ENCODE results near the gene UNC93B1.
A peak's percentile ranks its signal among the peaks of the same experiment; 100 is the strongest.

Gene UNC93B1

GRCh38 chr11:68039526-68040086, 35.7 kb upstream of the UNC93B1 start:
- DNase-seq = peak in 1 of 2 donors; percentile 36

DNA sequence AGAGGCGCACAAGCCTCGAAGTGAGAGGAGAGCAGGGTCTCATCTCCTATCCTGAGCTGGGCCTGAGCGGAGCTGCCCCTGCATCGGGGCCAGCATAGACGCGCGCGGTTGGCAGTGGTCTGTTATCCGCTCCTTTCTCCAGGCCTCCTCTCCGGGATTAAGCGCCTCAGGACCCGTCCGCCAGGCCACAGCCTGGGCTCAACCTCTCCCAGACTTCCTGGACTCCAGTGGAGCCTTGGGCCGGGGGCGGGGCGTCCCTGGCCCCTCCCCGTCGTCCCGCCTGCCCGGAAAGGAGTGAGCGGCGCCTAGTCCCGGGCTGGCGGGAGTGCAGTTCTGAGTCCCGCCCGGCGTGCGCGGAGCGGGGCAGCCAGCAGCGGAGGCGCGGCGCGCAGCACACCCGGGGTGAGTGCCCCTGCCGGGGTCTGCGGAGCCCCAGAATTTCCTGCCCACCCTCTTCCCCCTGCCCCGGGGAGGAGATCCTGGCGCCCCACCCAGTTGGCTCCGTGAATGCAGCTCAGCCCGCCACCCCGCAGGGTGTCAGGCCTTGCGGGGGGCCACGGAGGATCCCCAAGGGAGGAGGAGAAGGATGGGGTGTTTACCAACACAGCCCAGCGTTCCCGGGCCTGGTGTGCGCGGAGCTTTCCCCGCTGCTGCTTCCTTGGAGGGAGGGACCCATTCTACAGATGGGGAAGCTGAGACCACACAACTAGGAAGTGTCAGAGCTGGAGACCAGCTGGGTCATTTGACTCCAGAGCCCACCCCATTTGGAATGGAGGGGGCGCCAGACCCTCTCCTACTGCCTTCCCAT, 35.0 kb upstream of the UNC93B1 start, which contains the start of gene TCIRG1:
Gene TCIRG1, plus strand, starts transcription at position 308 of the 808 bp plus-strand sequence. CDS start 2,247 bp downstream, outside the sequence.
- DNase-seq = peak; percentile 91 to 94

- no peak for DNase-seq
These were observed 34.4 kb upstream of the UNC93B1 start for GRCh38 chr11:68038226-68038717.

GRCh38 chr11:68037411-68038225, 33.7 kb upstream of the UNC93B1 start:
- peak in 1 of 2 donors; percentile 27 for DNase-seq

- DNase-seq = peak; percentile 94 to 98
These were observed 32.9 kb upstream of the UNC93B1 start for GRCh38 chr11:68036717-68037239.

DNA sequence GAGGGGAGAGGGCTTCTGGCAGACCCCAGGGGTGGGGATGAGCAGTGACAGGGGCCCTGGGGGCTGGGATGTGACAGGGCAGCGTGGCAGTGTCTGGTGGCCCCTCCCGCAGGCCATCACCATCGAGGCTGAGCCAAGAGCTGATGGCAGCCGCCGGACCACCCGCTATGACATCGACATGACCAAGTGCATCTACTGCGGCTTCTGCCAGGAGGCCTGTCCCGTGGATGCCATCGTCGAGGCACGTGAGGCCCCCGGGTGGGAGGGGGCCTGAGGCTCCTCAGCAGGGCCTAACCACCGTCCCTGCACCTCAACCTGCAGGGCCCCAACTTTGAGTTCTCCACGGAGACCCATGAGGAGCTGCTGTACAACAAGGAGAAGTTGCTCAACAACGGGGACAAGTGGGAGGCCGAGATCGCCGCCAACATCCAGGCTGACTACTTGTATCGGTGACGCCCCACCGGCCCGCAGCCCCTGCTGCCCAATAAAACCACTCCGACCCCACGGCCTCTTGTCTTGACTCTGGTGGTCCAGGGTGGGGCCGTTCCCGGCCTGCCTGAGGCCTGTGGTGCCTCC, 32.3 kb upstream of the UNC93B1 start:
- peak; percentile 81 to 93 for DNase-seq

DNA sequence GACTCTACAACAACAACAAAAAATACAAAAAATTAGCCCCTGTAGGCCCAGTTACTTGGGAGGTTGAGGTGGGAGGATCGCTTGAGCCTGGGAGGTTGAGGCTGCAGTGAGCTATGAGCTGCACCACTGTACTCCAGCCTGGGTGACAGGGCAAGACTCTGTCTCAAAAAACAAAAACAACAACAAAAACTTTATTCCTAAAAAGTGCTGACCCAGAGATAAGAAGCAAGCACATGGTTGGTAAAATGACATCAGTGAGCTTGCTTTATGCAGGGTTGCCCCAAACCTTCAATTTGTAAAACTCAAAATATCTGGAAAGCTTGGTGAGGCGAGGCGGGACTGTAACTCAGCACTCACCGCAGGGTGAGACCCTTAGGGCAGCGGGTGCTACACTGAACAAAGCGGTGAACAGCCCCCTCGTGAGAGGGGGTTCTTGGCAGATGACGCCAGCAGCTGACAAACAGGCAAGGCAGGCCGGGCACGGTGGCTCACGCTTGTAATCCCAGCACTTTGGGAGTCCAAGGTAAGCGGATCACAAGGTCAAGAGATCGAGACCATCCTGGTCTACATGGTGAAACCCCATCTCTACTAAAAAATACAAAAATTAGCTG, 31.5 kb upstream of the UNC93B1 start:
- no peak for DNase-seq

- DNase-seq = no peak
These were observed 29.8 kb upstream of the UNC93B1 start for GRCh38 chr11:68033708-68034045.

DNA sequence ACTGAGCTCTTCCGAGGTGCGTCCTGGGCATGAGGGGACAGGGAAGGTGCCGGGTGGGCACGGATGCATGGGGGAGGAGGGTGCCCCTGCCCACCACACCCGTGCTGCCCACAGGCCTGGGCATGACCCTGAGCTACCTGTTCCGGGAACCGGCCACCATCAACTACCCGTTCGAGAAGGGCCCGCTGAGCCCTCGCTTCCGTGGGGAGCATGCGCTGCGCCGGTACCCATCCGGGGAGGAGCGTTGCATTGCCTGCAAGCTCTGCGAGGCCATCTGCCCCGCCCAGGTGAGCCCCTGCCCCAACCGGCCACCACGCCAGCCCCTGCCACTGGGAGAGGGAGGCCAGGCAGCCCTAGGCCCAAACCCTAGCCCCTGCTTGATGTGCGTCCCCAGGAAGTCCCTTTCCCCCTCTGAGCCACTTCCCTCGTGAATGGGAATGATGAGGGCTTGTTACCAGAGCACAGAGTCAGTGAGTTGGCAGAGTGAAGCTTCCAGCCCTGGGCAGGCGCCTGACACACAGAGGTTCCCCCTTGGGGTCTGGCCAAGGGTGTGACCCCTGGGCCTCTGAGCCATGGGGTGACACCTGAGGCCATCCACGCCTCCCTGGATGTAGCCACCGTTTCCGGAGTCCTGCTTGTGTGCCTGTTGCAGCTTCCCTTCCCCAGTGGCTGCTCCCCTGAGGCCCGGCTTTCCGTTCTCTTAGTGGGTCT, 29.3 kb upstream of the UNC93B1 start:
- no peak for DNase-seq

- DNase-seq = no peak
These were observed 28.1 kb upstream of the UNC93B1 start for GRCh38 chr11:68032003-68032402.

DNA sequence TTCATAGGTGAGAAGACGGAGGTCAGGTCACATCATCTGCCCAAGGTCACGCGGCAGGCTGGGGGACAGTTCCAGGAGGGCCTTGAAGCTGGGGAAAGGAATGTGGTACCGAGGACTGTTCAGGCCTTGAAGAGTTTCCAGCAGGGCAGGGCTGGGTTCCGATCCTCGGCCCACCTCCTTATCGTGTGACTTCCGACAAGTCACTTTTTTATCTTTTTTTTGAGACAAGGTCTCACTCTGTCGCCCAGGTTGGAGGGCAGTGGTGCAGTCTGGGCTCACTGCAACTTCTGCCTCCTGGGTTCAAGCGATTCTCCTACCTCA, 27.2 kb upstream of the UNC93B1 start:
- peak in 1 of 2 donors; percentile 32 for DNase-seq

DNA sequence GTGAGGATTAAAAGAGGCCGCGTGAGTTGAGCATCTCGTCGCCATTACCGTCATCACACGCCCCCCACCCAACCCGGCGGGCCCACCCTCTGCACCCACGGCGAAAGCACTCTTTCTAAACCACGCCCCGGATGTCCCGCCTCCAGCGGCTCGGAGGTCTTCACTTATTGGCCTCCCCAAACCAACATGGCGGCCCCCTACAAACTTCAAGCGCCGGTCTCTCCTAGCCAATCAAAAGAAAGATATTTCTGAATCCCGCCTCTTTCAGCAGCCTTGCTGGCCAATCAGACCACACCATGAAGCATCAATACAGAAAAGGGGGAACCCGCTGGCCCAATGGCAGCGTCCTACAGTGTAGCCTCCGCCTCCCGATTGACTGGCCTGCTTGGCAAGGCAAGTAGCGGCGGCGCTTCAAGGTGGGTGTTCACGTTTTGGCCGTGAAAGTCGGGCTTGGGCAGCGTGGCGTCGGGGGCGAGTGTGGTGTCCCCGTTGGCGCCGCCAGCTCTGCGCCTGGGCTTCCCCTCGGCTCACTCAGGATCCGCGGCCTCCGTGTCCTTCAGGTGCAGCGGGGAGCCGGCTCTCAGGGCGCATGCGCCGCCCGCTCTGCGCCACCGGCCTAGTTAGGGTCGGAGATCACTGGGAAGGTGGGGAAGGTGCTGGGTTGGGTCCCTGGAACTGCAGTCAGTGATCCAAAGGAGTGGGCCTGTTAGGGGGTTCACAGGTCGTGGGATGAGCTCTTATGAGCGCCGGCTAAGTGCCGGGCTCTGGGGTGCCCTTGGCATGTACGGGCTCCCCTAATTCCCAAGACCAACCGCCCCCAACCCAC, 26.6 kb upstream of the UNC93B1 start, which contains the start of gene NDUFS8:
Gene NDUFS8, plus strand, starts transcription at position 364 of the 826 bp plus-strand sequence. CDS start 1,471 bp downstream, outside the sequence.
- peak; percentile 99 to 100 for DNase-seq

DNA sequence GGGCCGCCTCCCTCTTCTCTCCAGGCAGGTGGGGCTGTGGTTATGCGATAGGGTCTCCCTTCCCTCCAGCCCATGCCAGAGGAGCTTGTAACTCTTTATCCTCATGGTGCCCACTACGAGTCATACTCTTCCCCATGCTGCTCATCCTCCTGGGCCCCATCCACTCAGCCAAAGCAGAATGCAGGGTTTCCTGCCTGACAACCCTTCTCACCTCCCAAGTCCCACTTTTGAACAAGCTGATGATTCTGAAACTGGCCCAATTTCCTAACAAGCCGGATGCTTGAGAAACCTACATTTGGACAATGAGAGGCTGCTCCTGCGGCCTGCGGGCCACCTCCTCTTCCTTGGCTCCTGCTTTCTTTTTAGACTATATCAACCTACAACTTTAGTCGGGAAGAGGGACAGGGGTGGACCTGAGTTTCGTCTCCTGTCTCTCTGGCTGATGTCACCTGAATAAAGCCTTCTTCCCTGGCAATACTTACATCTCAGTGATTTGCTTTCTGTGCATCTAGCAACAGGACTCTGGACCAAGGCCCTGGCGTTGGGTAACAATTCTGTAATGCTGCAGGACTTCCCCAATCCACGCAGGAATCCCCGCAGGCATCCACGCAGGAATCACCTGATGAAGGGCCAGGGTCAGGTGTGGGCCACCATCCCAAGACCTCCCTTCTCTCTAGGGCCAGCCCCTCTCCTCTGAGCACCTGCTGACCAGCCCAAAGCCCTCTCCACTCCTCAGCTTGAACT, 25.1 kb upstream of the UNC93B1 start:
- DNase-seq = peak in 1 of 2 donors; percentile 43

DNA sequence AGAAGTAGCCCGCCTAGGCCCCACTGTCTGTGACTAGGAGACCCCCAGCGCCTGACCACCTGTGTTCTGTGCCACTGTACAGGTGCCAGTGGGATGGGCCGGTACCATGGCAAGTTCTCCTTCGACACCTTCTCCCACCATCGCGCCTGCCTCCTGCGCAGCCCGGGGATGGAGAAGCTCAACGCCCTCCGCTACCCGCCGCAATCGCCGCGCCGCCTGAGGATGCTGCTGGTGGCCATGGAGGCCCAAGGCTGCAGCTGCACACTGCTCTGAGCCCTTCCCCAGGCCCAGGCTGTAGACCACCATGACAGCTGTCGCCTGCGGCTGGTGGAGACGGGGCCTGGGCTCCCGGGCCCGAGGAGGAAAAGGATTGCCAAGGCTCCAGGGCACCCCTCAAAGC, 23.8 kb upstream of the UNC93B1 start:
- no peak for DNase-seq

DNA sequence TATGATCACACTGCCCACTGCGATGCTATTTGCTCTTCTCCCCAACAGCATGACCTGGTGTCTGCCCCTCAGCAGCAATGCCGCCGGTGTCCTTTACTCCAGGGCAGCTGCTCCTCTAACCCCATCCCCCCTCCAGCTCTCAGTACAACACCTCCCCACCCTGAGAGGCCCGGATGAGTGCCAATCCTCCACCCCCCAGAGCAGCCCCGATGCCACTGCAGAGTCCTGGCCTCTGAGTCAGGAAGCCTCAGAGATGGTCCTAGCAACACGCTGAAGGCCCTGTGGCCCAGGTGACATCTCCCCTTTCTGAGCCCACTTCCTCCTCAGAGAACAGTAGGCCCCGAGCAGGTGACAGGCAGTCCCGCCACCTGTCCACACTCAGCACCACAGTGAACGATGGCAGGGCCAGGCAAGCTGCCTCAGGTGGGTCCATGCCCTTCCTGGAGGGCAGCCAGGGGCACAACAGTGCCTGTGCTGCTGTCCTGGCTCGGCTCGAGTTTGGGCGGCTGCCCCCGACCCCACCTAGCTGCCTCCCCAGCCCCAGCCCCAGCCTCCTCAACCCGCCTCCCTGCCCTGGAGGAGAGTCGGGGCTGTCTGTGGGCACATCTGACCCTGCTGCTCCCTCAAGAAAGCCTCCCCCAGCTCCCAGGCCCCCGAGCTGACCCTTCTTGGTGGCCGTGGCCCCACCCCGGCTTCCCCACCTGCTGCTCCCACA, 22.7 kb upstream of the UNC93B1 start:
- no peak for DNase-seq

DNA sequence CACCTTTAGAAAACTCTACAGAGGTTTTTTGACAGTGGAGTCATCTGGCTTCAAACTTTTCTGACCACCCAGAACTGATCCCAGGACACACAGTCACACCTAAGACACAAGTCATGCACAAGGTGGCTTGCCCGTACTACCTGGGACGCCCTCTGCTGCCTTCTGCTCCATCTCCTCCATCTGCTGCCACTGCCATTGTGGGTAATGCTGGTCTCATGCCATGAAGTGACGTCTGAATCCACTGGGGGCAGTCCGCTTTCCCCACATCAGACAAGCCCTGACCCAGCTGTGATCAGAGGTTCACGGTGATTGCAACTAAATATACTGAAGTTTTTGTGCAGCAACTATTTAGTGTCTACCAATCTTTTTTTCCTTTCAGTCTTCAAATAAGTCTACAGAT, 21.1 kb upstream of the UNC93B1 start:
- DNase-seq = no peak

- DNase-seq = no peak
These were observed 20.6 kb upstream of the UNC93B1 start for GRCh38 chr11:68024508-68024907.

DNA sequence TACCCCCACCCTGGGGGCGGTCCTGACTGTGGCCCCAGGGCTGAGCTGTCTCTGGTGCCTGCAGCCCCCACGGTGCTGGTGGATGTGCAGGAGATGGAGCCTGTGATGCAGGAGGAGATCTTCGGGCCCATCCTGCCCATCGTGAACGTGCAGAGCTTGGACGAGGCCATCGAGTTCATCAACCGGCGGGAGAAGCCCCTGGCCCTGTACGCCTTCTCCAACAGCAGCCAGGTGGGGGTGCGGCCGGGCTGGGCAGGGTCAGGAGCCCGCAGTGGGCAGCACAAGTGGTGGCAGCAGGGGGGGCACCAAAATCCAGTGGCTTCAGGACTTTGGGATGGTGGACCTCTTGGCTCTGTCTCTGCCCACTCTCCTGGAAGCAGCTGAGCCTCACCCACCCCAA, 18.6 kb upstream of the UNC93B1 start:
- no peak for DNase-seq

GRCh38 chr11:68021167-68021787, 17.4 kb upstream of the UNC93B1 start:
- no peak for DNase-seq
